GM21717 (cell line): ENCODE data around the gene KTN1.
A peak's percentile ranks its signal among the peaks of the same experiment; 100 is the strongest.

Source experiments
- ATAC-seq: cut with Tn5 transposase; IDR thresholded peaks from one replicate; pipeline ENCODE4 v1.9.1; 2021; ENCODE audit warnings: mild to moderate bottlenecking, moderate library complexity; ENCODE audit not compliant: unreplicated experiment

KTN1 gene

GRCh38 chr14:55706893-55707292, 126.9 kb downstream of the KTN1 start:
- no peak for ATAC-seq

GRCh38 chr14:55707365-55707804, 127.4 kb downstream of the KTN1 start:
- ATAC-seq = no peak

- no peak for ATAC-seq
Measured at GRCh38 chr14:55710506-55711041, 130.6 kb downstream of the KTN1 start.

- no peak for ATAC-seq
Measured at GRCh38 chr14:55711175-55711811, 131.3 kb downstream of the KTN1 start.

- no peak for ATAC-seq
Measured at GRCh38 chr14:55712491-55712890, 132.5 kb downstream of the KTN1 start.

GRCh38 chr14:55713486-55713885, 133.5 kb downstream of the KTN1 start:
- no peak for ATAC-seq

- ATAC-seq = peak; percentile 62
Measured at GRCh38 chr14:55715889-55716288, 135.9 kb downstream of the KTN1 start.

- no peak for ATAC-seq
Measured at GRCh38 chr14:55717621-55718020, 137.6 kb downstream of the KTN1 start.

GRCh38 chr14:55718551-55718950, 138.5 kb downstream of the KTN1 start:
- no peak for ATAC-seq

- ATAC-seq = no peak
Measured at GRCh38 chr14:55720796-55721195, 140.8 kb downstream of the KTN1 start.

GRCh38 chr14:55721353-55721752, 141.3 kb downstream of the KTN1 start:
- ATAC-seq = no peak

- ATAC-seq = no peak
Measured at GRCh38 chr14:55722054-55722453, 142.0 kb downstream of the KTN1 start.

GRCh38 chr14:55724736-55725135, 144.7 kb downstream of the KTN1 start:
- no peak for ATAC-seq

GRCh38 chr14:55730592-55731310, 150.7 kb downstream of the KTN1 start:
- no peak for ATAC-seq

- ATAC-seq = no peak
Measured at GRCh38 chr14:55731311-55731872, 151.4 kb downstream of the KTN1 start.

- no peak for ATAC-seq
Measured at GRCh38 chr14:55731881-55732498, 152.0 kb downstream of the KTN1 start.

GRCh38 chr14:55733599-55733998, 153.6 kb downstream of the KTN1 start:
- no peak for ATAC-seq
